ENCODE results near the gene UBE2E3.

Gene UBE2E3

DNA sequence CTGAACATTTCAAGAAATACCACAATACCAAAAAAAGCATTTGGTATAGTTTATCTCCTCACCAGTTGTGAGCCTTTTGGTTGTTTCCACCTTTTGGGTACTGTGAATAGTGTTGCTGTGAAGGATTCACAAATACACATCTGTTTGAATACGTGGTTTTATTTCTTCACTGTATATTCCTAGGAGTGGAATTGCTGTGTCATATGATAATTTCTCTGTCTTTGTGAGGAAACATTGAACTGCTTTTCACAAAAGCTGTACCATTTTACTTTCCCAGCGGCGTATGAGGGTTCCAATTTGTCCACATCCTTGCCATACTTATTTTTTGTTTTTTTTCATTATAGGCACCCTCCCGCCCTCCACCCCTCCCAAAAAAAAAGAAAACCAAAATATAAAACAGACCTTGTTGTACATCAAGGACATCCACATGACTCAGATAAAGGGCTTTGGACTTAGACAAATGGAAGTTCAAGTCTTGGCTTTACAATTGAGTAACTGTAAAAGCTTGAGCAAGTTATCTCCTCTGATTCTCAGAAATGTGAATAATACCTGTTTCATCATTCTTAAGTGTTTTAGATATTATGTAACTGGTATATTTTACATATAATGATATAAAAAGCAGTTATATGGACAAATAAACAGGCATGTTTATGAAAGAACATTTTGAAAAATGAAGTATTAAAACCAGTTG lies 19.0 kb downstream of the UBE2E3 start:
- Histone ChIP-seq H3K36me3 (replicated peaks; ENCODE audit: low read depth, low read length) (no peaks in the 10 kb centered on the region), H3K4me1 (ENCODE audit: low read length) (no peaks in the 10 kb centered on the region), H3K9me3 (ENCODE audit: insufficient read depth, low read length) (no peaks in the 10 kb centered on the region), H3K27me3 (ENCODE audit: low read depth, low read length) (no peaks in the 10 kb centered on the region), H3K27ac (ENCODE audit: low read length) (no peak overlapping the region), H2AFZ (ENCODE audit: low read depth, low read length) (no peak overlapping the region), H4K20me1 (ENCODE audit: insufficient read depth, low read length) (no peaks in the 10 kb centered on the region; the same call in 1 of the 2 replicates), H3K4me2 (ENCODE audit: low read length) (no peak overlapping the region), H3K4me3 (ENCODE audit: low read length) (no peak overlapping the region), H3K9ac (ENCODE audit: low read length) (no peak overlapping the region), H3K79me2 (ENCODE audit: low read length) (no peaks in the 10 kb centered on the region)
- TF ChIP-seq, protein P1, sequence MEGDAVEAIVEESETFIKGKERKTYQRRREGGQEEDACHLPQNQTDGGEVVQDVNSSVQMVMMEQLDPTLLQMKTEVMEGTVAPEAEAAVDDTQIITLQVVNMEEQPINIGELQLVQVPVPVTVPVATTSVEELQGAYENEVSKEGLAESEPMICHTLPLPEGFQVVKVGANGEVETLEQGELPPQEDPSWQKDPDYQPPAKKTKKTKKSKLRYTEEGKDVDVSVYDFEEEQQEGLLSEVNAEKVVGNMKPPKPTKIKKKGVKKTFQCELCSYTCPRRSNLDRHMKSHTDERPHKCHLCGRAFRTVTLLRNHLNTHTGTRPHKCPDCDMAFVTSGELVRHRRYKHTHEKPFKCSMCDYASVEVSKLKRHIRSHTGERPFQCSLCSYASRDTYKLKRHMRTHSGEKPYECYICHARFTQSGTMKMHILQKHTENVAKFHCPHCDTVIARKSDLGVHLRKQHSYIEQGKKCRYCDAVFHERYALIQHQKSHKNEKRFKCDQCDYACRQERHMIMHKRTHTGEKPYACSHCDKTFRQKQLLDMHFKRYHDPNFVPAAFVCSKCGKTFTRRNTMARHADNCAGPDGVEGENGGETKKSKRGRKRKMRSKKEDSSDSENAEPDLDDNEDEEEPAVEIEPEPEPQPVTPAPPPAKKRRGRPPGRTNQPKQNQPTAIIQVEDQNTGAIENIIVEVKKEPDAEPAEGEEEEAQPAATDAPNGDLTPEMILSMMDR (IDR thresholded peaks at IDR 0.05; ENCODE audit: low read depth, low read length), result no peak
- no peak for TF ChIP-seq EZH2phosphoT487 (IDR thresholded peaks at IDR 0.05; ENCODE audit: low read depth)

DNA sequence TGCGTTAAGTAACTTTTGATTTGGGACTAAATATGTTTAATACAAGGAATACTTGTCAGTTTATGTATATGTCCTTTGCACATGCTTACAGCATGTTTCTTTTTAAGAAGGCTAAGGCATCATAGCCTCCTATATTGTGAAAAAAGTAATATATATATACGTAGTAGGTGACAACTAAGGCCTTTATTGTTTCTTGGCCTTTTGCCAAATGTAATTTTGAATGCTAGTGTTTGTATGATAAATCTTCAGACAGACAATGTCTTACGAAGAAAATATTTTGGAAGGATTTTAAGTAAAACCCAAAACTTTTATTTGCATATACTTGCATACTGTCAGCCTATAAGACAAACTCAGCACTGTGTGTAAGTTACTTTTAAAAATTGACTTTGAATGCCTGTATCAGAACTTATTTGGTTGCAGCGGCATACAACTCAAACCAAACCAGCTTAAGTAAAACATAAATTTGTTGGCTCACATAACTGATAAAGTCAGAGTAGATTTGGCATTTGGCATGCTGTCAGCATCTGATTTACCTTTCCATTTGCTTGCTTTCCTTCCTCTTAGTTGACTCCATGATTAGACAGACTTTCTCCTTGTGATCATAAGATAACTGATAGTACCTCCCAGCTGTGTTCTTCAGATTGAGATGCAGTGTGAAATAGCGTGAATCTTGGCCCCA lies 24.4 kb downstream of the UBE2E3 start:
- no peak for TF ChIP-seq EZH2phosphoT487 (IDR thresholded peaks at IDR 0.05; ENCODE audit: low read depth)
- TF ChIP-seq, protein P1 (IDR thresholded peaks at IDR 0.05; ENCODE audit: low read depth, low read length), result no peak
- Histone ChIP-seq H3K9ac (ENCODE audit: low read length) (no peak overlapping the region), H3K27ac (ENCODE audit: low read length) (no peak overlapping the region)

DNA sequence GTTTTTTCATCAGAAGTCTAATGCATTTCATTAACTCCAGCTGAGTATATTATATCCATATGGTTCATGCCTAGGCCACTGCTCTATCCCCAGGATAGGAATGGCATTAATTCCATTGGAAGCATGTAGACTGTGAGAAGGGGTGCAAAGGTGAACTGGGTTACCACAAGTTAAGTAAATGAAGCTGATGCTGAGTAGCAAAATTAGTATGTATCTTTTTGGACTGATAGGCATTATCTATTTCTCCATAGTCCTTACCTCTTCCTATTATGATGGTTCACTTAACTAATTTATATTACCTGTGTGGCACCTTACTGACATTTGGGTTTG lies 24.9 kb downstream of the UBE2E3 start:
- H3K79me2 ChIP-seq (ENCODE audit: low read length), result peaks cover 18% of the 10 kb centered on the region
- no peaks in the 10 kb centered on the region for H3K4me1 ChIP-seq (ENCODE audit: low read length)
- no peak overlapping the region for H3K4me3 ChIP-seq (ENCODE audit: low read length)
- H3K9me3 ChIP-seq (ENCODE audit: insufficient read depth, low read length), result no peaks in the 10 kb centered on the region
- no peaks in the 10 kb centered on the region; the same call in 1 of the 2 replicates for H4K20me1 ChIP-seq (ENCODE audit: insufficient read depth, low read length)
- no peak overlapping the region for H2AFZ ChIP-seq (ENCODE audit: low read depth, low read length)
- H3K36me3 ChIP-seq (replicated peaks; ENCODE audit: low read depth, low read length), result no peaks in the 10 kb centered on the region
- H3K27ac ChIP-seq (ENCODE audit: low read length), result no peak overlapping the region
- TF ChIP-seq EZH2phosphoT487 (IDR thresholded peaks at IDR 0.05; ENCODE audit: low read depth), result no peak
- TF ChIP-seq, protein P1 (IDR thresholded peaks at IDR 0.05; ENCODE audit: low read depth, low read length), result no peak
- no peak overlapping the region for H3K9ac ChIP-seq (ENCODE audit: low read length)
- H3K4me2 ChIP-seq (ENCODE audit: low read length), result no peak overlapping the region
- H3K27me3 ChIP-seq (ENCODE audit: low read depth, low read length), result no peaks in the 10 kb centered on the region

More for the DNA sequence above, 24.4 kb downstream of the UBE2E3 start:
- Histone ChIP-seq H3K27me3 (ENCODE audit: low read depth, low read length) (no peaks in the 10 kb centered on the region), H3K79me2 (ENCODE audit: low read length) (peaks cover 16% of the 10 kb centered on the region), H3K4me3 (ENCODE audit: low read length) (no peak overlapping the region), H3K9me3 (ENCODE audit: insufficient read depth, low read length) (no peaks in the 10 kb centered on the region), H4K20me1 (ENCODE audit: insufficient read depth, low read length) (no peaks in the 10 kb centered on the region; the same call in 1 of the 2 replicates), H3K4me2 (ENCODE audit: low read length) (no peak overlapping the region), H2AFZ (ENCODE audit: low read depth, low read length) (no peak overlapping the region), H3K36me3 (replicated peaks; ENCODE audit: low read depth, low read length) (no peaks in the 10 kb centered on the region), H3K4me1 (ENCODE audit: low read length) (no peaks in the 10 kb centered on the region)

DNA sequence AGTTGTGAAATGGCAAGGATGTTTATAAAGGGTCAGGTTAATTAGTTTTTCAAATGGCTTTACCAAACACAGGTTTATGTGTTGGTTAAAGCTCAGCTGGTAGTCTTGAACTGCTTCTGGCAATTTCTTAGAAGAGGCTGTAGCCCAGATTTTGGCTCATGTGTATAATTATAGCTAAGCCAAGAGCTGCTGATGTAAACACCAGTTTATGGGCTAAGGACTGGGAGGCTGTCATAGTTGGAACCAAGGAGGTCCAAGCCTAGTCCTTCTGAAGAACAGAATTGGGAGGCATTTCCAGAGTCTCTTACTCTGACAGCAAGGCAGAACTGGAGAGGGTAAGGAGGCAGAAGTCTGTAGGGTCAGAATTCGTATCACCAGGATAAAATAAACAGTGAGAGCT lies 25.4 kb downstream of the UBE2E3 start:
- Histone ChIP-seq H4K20me1 (ENCODE audit: insufficient read depth, low read length) (no peaks in the 10 kb centered on the region; the same call in 1 of the 2 replicates), H3K4me1 (ENCODE audit: low read length) (no peaks in the 10 kb centered on the region), H3K9me3 (ENCODE audit: insufficient read depth, low read length) (no peaks in the 10 kb centered on the region), H3K4me2 (ENCODE audit: low read length) (no peak overlapping the region), H3K79me2 (ENCODE audit: low read length) (peaks cover 22% of the 10 kb centered on the region), H3K4me3 (ENCODE audit: low read length) (no peak overlapping the region), H3K27ac (ENCODE audit: low read length) (no peak overlapping the region), H2AFZ (ENCODE audit: low read depth, low read length) (no peak overlapping the region), H3K9ac (ENCODE audit: low read length) (no peak overlapping the region), H3K36me3 (replicated peaks; ENCODE audit: low read depth, low read length) (no peaks in the 10 kb centered on the region), H3K27me3 (ENCODE audit: low read depth, low read length) (no peaks in the 10 kb centered on the region)
- TF ChIP-seq, protein P1 (IDR thresholded peaks at IDR 0.05; ENCODE audit: low read depth, low read length), result no peak
- TF ChIP-seq EZH2phosphoT487 (IDR thresholded peaks at IDR 0.05; ENCODE audit: low read depth), result no peak
